Mesendoderm (in vitro differentiated cells): ENCODE data around the gene SLC10A3.

Experiments used
- DNase-seq: peaks from one replicate; pipeline ENCODE4 v3.0.0; 2013
- H2AK5ac ChIP-seq: 2 replicates; pipeline ENCODE4 v1.6.1; 2013; ENCODE audit warnings: low read length, inconsistent platforms
- H2BK120ac ChIP-seq: 2 replicates; pipeline ENCODE4 v1.6.1; 2013; ENCODE audit warnings: low read depth, mild to moderate bottlenecking, low read length, moderate library complexity, mixed read lengths
- H2BK15ac ChIP-seq: replicated peaks from 2 replicates; pipeline ENCODE4 v1.6.1; 2013; ENCODE audit warnings: low read depth, mild to moderate bottlenecking, moderate library complexity
- H2BK5ac ChIP-seq: 2 replicates; pipeline ENCODE4 v1.6.1; 2013; ENCODE audit warnings: low read length, inconsistent platforms
- H3K18ac ChIP-seq: 2 replicates; pipeline ENCODE4 v1.6.1; 2013; ENCODE audit warnings: mild to moderate bottlenecking, low read length, mixed read lengths
- H3K23ac ChIP-seq: one replicate; pipeline ENCODE4 v1.6.1; 2013; ENCODE audit warnings: low read length
- H3K27ac ChIP-seq: 2 replicates; pipeline ENCODE4 v1.5.1; 2013; ENCODE audit warnings: low read depth, mild to moderate bottlenecking, inconsistent platforms, low read length, moderate library complexity
- H3K27me3 ChIP-seq: 2 replicates; pipeline ENCODE4 v1.6.1; 2013; ENCODE audit warnings: low read length, control low read depth, mild to moderate bottlenecking, inconsistent platforms; ENCODE audit not compliant: insufficient read depth, poor library complexity
- H3K36me3 ChIP-seq: 2 replicates; pipeline ENCODE4 v1.6.1; 2013; ENCODE audit warnings: low read length, inconsistent platforms; ENCODE audit not compliant: control insufficient read depth, insufficient read depth
- H3K4ac ChIP-seq: one replicate; pipeline ENCODE4 v1.6.1; 2013; ENCODE audit warnings: low read depth, mild to moderate bottlenecking, low read length, moderate library complexity
- H3K4me1 ChIP-seq: 2 replicates; pipeline ENCODE4 v1.6.1; 2013; ENCODE audit warnings: low read depth, low read length, inconsistent platforms; ENCODE audit not compliant: control insufficient read depth
- H3K4me2 ChIP-seq: 2 replicates; pipeline ENCODE4 v1.6.1; 2013; ENCODE audit warnings: low read length
- H3K4me3 ChIP-seq: 2 replicates; pipeline ENCODE4 v1.5.1; 2013; ENCODE audit warnings: mild to moderate bottlenecking, low read length
- H3K56ac ChIP-seq: one replicate; pipeline ENCODE4 v1.6.1; 2013; ENCODE audit warnings: low read length
- H3K79me1 ChIP-seq: 2 replicates; pipeline ENCODE4 v1.6.1; 2013; ENCODE audit warnings: low read length, inconsistent platforms
- H3K79me2 ChIP-seq: 2 replicates; pipeline ENCODE4 v1.6.1; 2013; ENCODE audit warnings: mild to moderate bottlenecking, low read length; ENCODE audit not compliant: control insufficient read depth, insufficient read depth
- H3K9ac ChIP-seq: 2 replicates; pipeline ENCODE4 v1.6.1; 2013; ENCODE audit warnings: low read length, inconsistent platforms
- H4K5ac ChIP-seq: one replicate; pipeline ENCODE4 v1.6.1; 2013; ENCODE audit warnings: low read length
- H4K8ac ChIP-seq: one replicate; pipeline ENCODE4 v1.6.1; 2013; ENCODE audit warnings: low read depth, mild to moderate bottlenecking, control low read depth, low read length, moderate library complexity
- WGBS: extraction: QIAGEN DNeasy Blood & Tissue Kit; methylation state at CpG from one replicate; pipeline ENCODE4 v1.1.7; 2013; ENCODE audit warnings: low lambda C conversion rate, missing lambda C conversion rate; ENCODE audit not compliant: insufficient coverage; ENCODE audit errors: extremely low coverage; 5-methylcytosine and 5-hydroxymethylcytosine counted together

SLC10A3 gene

DNA sequence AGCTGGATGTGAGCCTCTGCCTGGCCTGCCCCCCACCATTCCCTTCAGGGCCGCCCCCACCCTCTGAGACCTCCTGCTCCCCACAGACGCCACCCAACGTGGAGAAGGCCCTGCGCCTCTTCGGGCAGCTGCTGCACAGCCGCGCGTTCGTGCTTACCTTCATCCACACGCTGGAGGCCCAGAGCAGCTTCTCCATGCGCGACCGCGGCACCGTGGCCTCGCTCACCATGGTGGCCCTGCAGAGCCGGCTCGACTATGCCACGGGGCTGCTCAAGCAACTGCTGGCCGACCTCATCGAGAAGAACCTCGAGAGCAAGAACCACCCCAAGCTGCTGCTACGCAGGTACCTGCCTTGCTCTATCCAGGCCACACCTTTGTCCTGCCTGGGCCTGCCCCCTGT is 22.2 kb downstream of the SLC10A3 start:
- Histone ChIP-seq H3K18ac (no peak overlapping the region), H3K27me3 (no peaks in the 10 kb centered on the region), H3K79me2 (no peaks in the 10 kb centered on the region), H2BK120ac (no peak overlapping the region), H3K4me3 (no peak overlapping the region), H3K27ac (no peak overlapping the region), H3K4me1 (no peaks in the 10 kb centered on the region), H3K56ac (no peak overlapping the region), H3K79me1 (no peaks in the 10 kb centered on the region), H2AK5ac (no peak overlapping the region), H2BK5ac (no peak overlapping the region), H3K4ac (no peak overlapping the region), H3K9ac (no peak overlapping the region), H4K8ac (no peak overlapping the region), H3K23ac (no peak overlapping the region), H4K5ac (no peak overlapping the region), H3K36me3 (no peaks in the 10 kb centered on the region), H2BK15ac (no peak overlapping the region), H3K4me2 (no peak overlapping the region)
- no CpG with 5 or more reads among the region's 23 CpGs for WGBS
- no peak for DNase-seq

DNA sequence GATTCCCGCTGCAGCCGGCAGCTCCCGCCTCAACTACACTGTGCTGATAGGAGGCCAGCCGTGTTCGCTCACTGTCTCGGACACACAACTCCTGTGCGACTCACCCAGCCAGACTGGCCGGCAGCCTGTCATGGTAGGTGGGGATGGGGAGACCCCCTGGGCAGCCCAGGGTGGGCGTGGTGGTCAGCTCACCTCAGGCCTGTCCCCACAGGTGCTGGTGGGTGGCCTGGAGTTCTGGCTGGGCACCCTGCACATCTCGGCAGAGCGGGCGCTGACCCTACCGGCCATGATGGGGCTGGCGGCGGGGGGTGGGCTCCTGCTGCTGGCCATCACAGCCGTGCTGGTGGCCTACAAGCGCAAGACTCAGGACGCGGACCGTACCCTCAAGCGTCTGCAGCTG is 22.9 kb downstream of the SLC10A3 start:
- H2BK120ac ChIP-seq: no peak overlapping the region

DNA sequence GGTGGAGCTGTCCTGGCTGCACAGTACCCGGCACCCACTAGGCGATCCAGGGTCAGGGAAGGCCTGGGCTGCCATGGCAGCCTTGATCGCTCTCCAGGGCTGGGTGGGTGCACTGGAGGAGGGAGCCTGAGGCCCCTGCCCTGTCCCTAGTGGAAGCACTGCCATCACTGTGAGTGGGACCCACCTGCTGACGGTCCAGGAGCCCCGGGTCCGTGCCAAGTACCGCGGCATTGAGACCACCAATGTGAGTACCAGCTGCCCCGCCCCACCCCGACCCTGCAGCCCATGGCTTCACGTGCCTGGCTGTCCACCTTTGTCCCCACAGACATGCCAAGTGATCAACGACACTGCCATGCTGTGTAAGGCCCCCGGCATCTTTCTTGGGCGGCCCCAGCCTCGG is 23.5 kb downstream of the SLC10A3 start:
- Histone ChIP-seq H3K27ac (no peak overlapping the region), H2BK5ac (no peak overlapping the region), H3K4me2 (no peak overlapping the region), H3K4me1 (no peaks in the 10 kb centered on the region), H3K56ac (no peak overlapping the region), H3K36me3 (no peaks in the 10 kb centered on the region), H4K8ac (no peak overlapping the region), H3K9ac (no peak overlapping the region), H3K4ac (no peak overlapping the region), H3K18ac (no peak overlapping the region), H3K27me3 (no peaks in the 10 kb centered on the region), H2BK15ac (no peak overlapping the region), H2AK5ac (no peak overlapping the region), H3K79me2 (no peaks in the 10 kb centered on the region), H3K23ac (no peak overlapping the region), H2BK120ac (no peak overlapping the region), H4K5ac (no peak overlapping the region), H3K4me3 (no peak overlapping the region), H3K79me1 (no peaks in the 10 kb centered on the region)
- no peak for DNase-seq
- no CpG with 5 or more reads among the region's 15 CpGs for WGBS

More for the DNA sequence above, 22.9 kb downstream of the SLC10A3 start:
- no peak overlapping the region for H2BK5ac ChIP-seq
- no peaks in the 10 kb centered on the region for H3K4me1 ChIP-seq
- no peaks in the 10 kb centered on the region for H3K79me2 ChIP-seq
- no peak overlapping the region for H3K23ac ChIP-seq
- no peak overlapping the region for H4K5ac ChIP-seq
- no peak overlapping the region for H3K18ac ChIP-seq
- no peak overlapping the region for H4K8ac ChIP-seq
- no peak overlapping the region for H3K27ac ChIP-seq
- no peak for DNase-seq
- no peaks in the 10 kb centered on the region for H3K79me1 ChIP-seq
- no peak overlapping the region for H3K9ac ChIP-seq
- no peak overlapping the region for H2BK15ac ChIP-seq
- H3K4me2 ChIP-seq: no peak overlapping the region
- no peak overlapping the region for H3K56ac ChIP-seq
- H3K36me3 ChIP-seq: no peaks in the 10 kb centered on the region
- no CpG with 5 or more reads among the region's 21 CpGs for WGBS
- H3K4ac ChIP-seq: no peak overlapping the region
- H3K4me3 ChIP-seq: no peak overlapping the region
- H2AK5ac ChIP-seq: no peak overlapping the region
- no peaks in the 10 kb centered on the region for H3K27me3 ChIP-seq

DNA sequence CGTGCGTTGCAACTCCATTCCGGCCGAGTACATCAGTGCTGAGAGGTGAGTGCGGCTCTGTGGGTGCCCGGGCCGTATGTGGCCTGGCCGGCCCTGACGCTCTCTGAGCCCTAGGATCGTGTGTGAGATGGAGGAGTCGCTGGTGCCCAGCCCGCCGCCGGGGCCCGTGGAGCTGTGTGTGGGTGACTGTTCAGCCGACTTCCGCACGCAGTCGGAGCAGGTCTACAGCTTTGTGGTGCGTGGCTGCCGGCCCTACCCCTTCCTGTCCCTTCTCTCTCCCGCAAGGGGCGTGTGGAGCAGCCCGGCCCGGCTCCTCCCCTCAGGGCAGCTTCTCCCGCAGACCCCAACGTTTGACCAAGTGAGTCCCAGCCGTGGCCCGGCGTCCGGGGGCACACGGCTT is 24.4 kb downstream of the SLC10A3 start:
- Histone ChIP-seq H3K56ac (no peak overlapping the region), H3K4me1 (no peaks in the 10 kb centered on the region), H2BK15ac (no peak overlapping the region), H3K79me1 (no peaks in the 10 kb centered on the region), H3K4me2 (no peak overlapping the region), H4K5ac (no peak overlapping the region), H3K79me2 (no peaks in the 10 kb centered on the region), H3K27me3 (no peaks in the 10 kb centered on the region), H3K9ac (no peak overlapping the region), H3K4me3 (no peak overlapping the region), H2BK5ac (no peak overlapping the region), H4K8ac (no peak overlapping the region), H3K27ac (no peak overlapping the region), H3K18ac (no peak overlapping the region), H3K23ac (no peak overlapping the region), H2BK120ac (no peak overlapping the region), H3K36me3 (no peaks in the 10 kb centered on the region), H2AK5ac (no peak overlapping the region), H3K4ac (no peak overlapping the region)
- no CpG with 5 or more reads among the region's 32 CpGs for WGBS
- no peak for DNase-seq

DNA sequence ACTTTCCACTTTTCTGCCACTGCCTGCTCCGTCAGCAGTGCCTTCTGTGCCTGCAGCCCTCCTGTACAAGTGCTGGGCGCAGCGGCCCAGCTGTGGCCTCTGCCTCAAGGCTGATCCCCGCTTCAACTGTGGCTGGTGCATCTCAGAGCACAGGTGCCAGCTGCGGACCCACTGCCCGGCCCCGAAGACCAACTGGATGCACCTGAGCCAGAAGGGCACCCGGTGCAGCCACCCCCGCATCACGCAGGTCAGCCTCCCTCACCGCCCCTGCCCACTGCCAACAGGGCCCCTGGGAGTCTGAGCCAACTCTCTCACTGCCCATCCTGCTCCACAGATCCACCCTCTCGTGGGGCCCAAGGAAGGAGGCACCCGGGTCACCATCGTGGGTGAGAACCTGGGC is 24.8 kb downstream of the SLC10A3 start:
- Histone ChIP-seq H4K8ac (no peak overlapping the region), H3K79me2 (no peaks in the 10 kb centered on the region), H3K9ac (no peak overlapping the region), H3K4me2 (no peak overlapping the region), H3K23ac (no peak overlapping the region), H3K79me1 (no peaks in the 10 kb centered on the region), H2AK5ac (no peak overlapping the region), H3K56ac (no peak overlapping the region), H3K18ac (no peak overlapping the region), H3K36me3 (no peaks in the 10 kb centered on the region), H2BK15ac (no peak overlapping the region), H4K5ac (no peak overlapping the region), H3K27me3 (no peaks in the 10 kb centered on the region), H2BK5ac (no peak overlapping the region), H3K4me3 (no peak overlapping the region), H3K4ac (no peak overlapping the region), H2BK120ac (no peak overlapping the region), H3K27ac (no peak overlapping the region), H3K4me1 (no peaks in the 10 kb centered on the region)
- DNase-seq: no peak
- WGBS: no CpG with 5 or more reads among the region's 14 CpGs

DNA sequence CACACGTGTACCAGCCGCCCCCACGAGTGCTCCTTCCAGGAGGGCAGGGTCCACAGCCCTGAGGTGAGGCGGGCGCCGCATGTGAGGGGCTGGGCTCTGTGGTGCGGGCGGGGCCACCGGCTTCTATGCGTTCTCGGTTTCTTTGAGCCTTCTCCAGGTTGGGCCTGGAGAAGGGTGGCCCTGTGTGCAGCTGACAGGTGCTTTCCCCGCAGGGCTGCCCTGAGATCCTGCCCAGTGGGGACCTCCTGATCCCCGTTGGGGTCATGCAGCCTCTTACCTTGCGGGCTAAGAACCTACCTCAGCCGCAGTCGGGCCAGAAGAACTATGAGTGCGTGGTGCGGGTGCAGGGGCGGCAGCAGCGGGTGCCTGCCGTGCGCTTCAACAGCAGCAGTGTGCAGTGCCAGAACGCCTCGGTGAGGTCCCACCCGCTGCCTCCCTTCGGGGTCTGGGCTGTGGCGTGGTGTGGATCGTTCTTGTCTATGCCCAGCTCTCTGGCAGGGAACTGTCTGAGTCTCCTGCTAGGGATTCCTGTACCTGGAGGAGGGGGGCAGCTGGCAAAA is 25.5 kb downstream of the SLC10A3 start:
- Histone ChIP-seq H3K4me3 (no peak overlapping the region), H3K18ac (no peak overlapping the region), H2BK15ac (no peak overlapping the region), H3K4me2 (no peak overlapping the region), H3K79me1 (no peaks in the 10 kb centered on the region), H4K5ac (no peak overlapping the region), H3K27ac (no peak overlapping the region), H3K27me3 (no peaks in the 10 kb centered on the region), H2BK5ac (no peak overlapping the region), H2BK120ac (no peak overlapping the region), H2AK5ac (no peak overlapping the region), H3K9ac (no peak overlapping the region), H4K8ac (no peak overlapping the region), H3K23ac (no peak overlapping the region), H3K56ac (no peak overlapping the region), H3K4ac (no peak overlapping the region), H3K36me3 (no peaks in the 10 kb centered on the region), H3K4me1 (no peaks in the 10 kb centered on the region), H3K79me2 (no peaks in the 10 kb centered on the region)
- DNase-seq: no peak
- WGBS: no CpG with 5 or more reads among the region's 28 CpGs
